ENCODE results near the gene CCDC191.

CCDC191 gene

GRCh38 chr3:113954091-113954685 is 102.1 kb downstream of the CCDC191 start:
- no peak for DNase-seq

GRCh38 chr3:113953677-113954076 is 102.6 kb downstream of the CCDC191 start:
- DNase-seq: no peak

GRCh38 chr3:113952921-113953320 is 103.4 kb downstream of the CCDC191 start:
- DNase-seq: no peak

GRCh38 chr3:113948015-113948917 is 108.1 kb downstream of the CCDC191 start:
- peak; percentile 27 for DNase-seq

- DNase-seq: no peak
Observed at GRCh38 chr3:113947372-113948014, 108.8 kb downstream of the CCDC191 start, which contains the start of gene ZDHHC23. TSS of gene ZDHHC23 (plus strand) at chr3:113948013. CDS start at chr3:113948803, 790 bp downstream.

GRCh38 chr3:113946831-113947230 is 109.5 kb downstream of the CCDC191 start:
- DNase-seq: no peak

GRCh38 chr3:113927556-113927955 is 128.8 kb downstream of the CCDC191 start:
- no peak for DNase-seq

GRCh38 chr3:113914646-113915045 is 141.7 kb downstream of the CCDC191 start:
- no peak for DNase-seq

Measured in DMS79 (cell line).